Hematopoietic multipotent progenitor cell (in vitro differentiated cells): ENCODE measurements around the gene CPT1B. TPM values are rescaled to one million over a fixed set of nuclear protein-coding genes. Genes with fewer than 3 reads are reported as not detected.
"Not testable (repeated sequence)": the region's sequence is repeated elsewhere in the genome, so short reads cannot be mapped to it uniquely, and the experiment has no call there.

Experiments
- DNase-seq, 3 donors: peaks; one replicate each; pipeline ENCODE4 v3.0.0-alpha.2; 2011 to 2015; ENCODE audit warnings: low read depth in 2 of 3, low spot score in 2 of 3
- total RNA-seq: library from RNA; depleted of rRNA; stranded (reverse); fragments of >200 nt; gene quantifications from one replicate; pipeline ENCODE4 v1.2.3, GENCODE V29; 2012

The CPT1B gene
- total RNA-seq, 1 donor: 13.2 TPM

GRCh38 chr22:50520826-50521453 lies 57.3 kb downstream of the CPT1B start:
- no peak for DNase-seq

- not testable (repeated sequence) for DNase-seq
These were observed 58.0 kb downstream of the CPT1B start for GRCh38 chr22:50520184-50520583.

DNA sequence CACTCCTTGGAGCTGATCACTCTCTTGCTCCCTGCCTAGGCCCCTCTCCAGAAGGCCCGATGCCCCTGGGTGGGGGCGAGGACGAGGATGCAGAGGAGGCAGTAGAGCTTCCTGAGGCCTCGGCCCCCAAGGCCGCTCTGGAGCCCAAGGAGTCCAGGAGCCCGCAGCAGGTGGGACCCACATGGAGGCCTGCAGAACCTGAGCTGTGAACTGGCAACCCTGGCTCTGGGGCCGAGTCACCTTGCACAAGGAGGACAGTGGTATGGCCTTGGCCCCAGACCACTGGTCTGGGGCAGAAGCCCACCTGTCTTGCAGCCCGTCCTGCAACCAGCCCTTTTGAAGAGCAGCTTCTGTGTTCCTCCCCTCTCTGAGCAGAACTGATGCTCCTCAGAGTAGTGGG lies 59.1 kb downstream of the CPT1B start:
- no peak for DNase-seq

Other genes with a start within 250 kb of the CPT1B start
- gene PPP6R2, start 235.1 kb downstream of the CPT1B start, total RNA-seq: 70.3 TPM
- 118 TPM for gene SBF1, start 103.4 kb downstream of the CPT1B start, total RNA-seq
- 0.54 TPM for gene ADM2, start 96.9 kb downstream of the CPT1B start, total RNA-seq
- not detected for gene MIOX, start 91.6 kb downstream of the CPT1B start, total RNA-seq
- gene LMF2, start 70.7 kb downstream of the CPT1B start, total RNA-seq: 65.4 TPM
- 38.2 TPM for gene NCAPH2, start 70.2 kb downstream of the CPT1B start, total RNA-seq
- gene SCO2, start 52.8 kb downstream of the CPT1B start, total RNA-seq: 7.3 TPM
- gene TYMP, start 48.4 kb downstream of the CPT1B start, total RNA-seq: 20.5 TPM
- 1.6 TPM for gene KLHDC7B, start 32.5 kb downstream of the CPT1B start, total RNA-seq
- 0.54 TPM for gene SYCE3, start 15.5 kb downstream of the CPT1B start, total RNA-seq
- 63.8 TPM for gene CHKB, start 4.4 kb upstream of the CPT1B start, total RNA-seq
- gene MAPK8IP2, start 22.4 kb upstream of the CPT1B start, total RNA-seq: 0.27 TPM
- 24.5 TPM for gene ARSA, start 49.7 kb upstream of the CPT1B start, total RNA-seq
- gene SHANK3, start 94.4 kb upstream of the CPT1B start, total RNA-seq: 24.8 TPM
- gene ACR, start 159.8 kb upstream of the CPT1B start, total RNA-seq: 2.2 TPM
- 15.6 TPM for gene RABL2B, start 205.2 kb upstream of the CPT1B start, total RNA-seq